HL-60 (cell line): ENCODE measurements around the gene NF1.

ENCODE experiments used
- DNase-seq, 2 experiments: peaks; one replicate each; pipeline ENCODE4 v3.0.0-alpha.2; 2010 to 2020; ENCODE audit warnings: low read depth in 1 of 2, low spot score in 1 of 2
- H3K27ac ChIP-seq: fragments of 250-450 bp; sonication (Bioruptor Pico); replicated peaks from 2 replicates; pipeline ENCODE4 v1.5.1; 2020; ENCODE audit warnings: mild to moderate bottlenecking, moderate library complexity
- H3K27me3 ChIP-seq: fragments of 250-450 bp; sonication (Bioruptor Pico); 2 replicates; pipeline ENCODE4 v1.5.1; 2021; ENCODE audit warnings: mild to moderate bottlenecking, moderate library complexity; ENCODE audit not compliant: insufficient read depth, poor library complexity, severe bottlenecking
- H3K4me3 ChIP-seq: replicated peaks from 2 replicates; pipeline ENCODE4 v1.5.1; 2011; ENCODE audit warnings: mild to moderate bottlenecking, control low read depth, low read length; ENCODE audit not compliant: insufficient read depth
- CTCF ChIP-seq: IDR thresholded peaks from one replicate; pipeline ENCODE4 v1.5.1; 2011; ENCODE audit warnings: low read length, control low read depth, inconsistent platforms; ENCODE audit not compliant: insufficient read depth
- GABPA ChIP-seq: IDR thresholded peaks from 2 replicates; pipeline ENCODE4 v1.6.1; 2012; ENCODE audit warnings: low read depth
- POLR2AphosphoS5 ChIP-seq: IDR thresholded peaks from 2 replicates; pipeline ENCODE4 v1.6.1; 2012; ENCODE audit warnings: low read depth
- REST ChIP-seq: IDR thresholded peaks from 2 replicates; pipeline ENCODE4 v1.6.1; 2012; ENCODE audit warnings: low read depth; ENCODE audit not compliant: insufficient replicate concordance
- SPI1 ChIP-seq: IDR thresholded peaks from 2 replicates; pipeline ENCODE4 v1.6.1; 2012; ENCODE audit warnings: low read depth, mild to moderate bottlenecking, borderline replicate concordance

NF1 gene

GRCh38 chr17:31250229-31250628 lies 155.5 kb downstream of the NF1 start:
- DNase-seq, result no peak
- no peaks in the 10 kb centered on the region for H3K27me3 ChIP-seq
- no peak for TF ChIP-seq POLR2AphosphoS5
- no peak for TF ChIP-seq GABPA
- no peak for TF ChIP-seq CTCF
- TF ChIP-seq REST, result no peak
- TF ChIP-seq SPI1, result no peak

GRCh38 chr17:31251105-31251969 lies 156.6 kb downstream of the NF1 start:
- no peak for DNase-seq
- H3K4me3 ChIP-seq, result no peak overlapping the region
- H3K27me3 ChIP-seq, result no peaks in the 10 kb centered on the region
- no peak overlapping the region for H3K27ac ChIP-seq
- TF ChIP-seq CTCF, result no peak
- no peak for TF ChIP-seq REST
- TF ChIP-seq SPI1, result no peak
- no peak for TF ChIP-seq POLR2AphosphoS5
- no peak for TF ChIP-seq GABPA

More at GRCh38 chr17:31250229-31250628, 155.5 kb downstream of the NF1 start:
- Histone ChIP-seq H3K27ac (no peak overlapping the region), H3K4me3 (no peak overlapping the region)

- no peak overlapping the region for H3K4me3 ChIP-seq
These were observed 157.2 kb downstream of the NF1 start for GRCh38 chr17:31251970-31252328.

More at GRCh38 chr17:31251970-31252328, 157.2 kb downstream of the NF1 start:
- TF ChIP-seq SPI1 (no peak), REST (no peak), POLR2AphosphoS5 (no peak), GABPA (no peak), CTCF (no peak)
- Histone ChIP-seq H3K27me3 (no peaks in the 10 kb centered on the region), H3K27ac (no peak overlapping the region)
- no peak for DNase-seq
